SU-DHL-6 (cell line): ENCODE measurements around the gene AP2M1.

Experiments
- H2AFZ ChIP-seq: fragments of 200-600 bp; sonication (generic); 2 replicates; pipeline ENCODE4 v1.6.1; 2014; ENCODE audit warnings: low read depth, mild to moderate bottlenecking, moderate library complexity, mixed read lengths, antibody characterized with exemption, low read length; ENCODE audit not compliant: severe bottlenecking
- H3F3A ChIP-seq: fragments of 200-600 bp; shearing (Covaris generic); 2 replicates; pipeline ENCODE4 v1.6.0; 2016; ENCODE audit warnings: antibody characterized with exemption, mild to moderate bottlenecking; ENCODE audit not compliant: insufficient read depth
- H3K27ac ChIP-seq: fragments of 200-600 bp; sonication (generic); 2 replicates; pipeline ENCODE4 v1.5.1; 2016; ENCODE audit warnings: low read depth, mild to moderate bottlenecking, low read length, moderate library complexity, mixed read lengths
- H3K27me3 ChIP-seq: fragments of 200-600 bp; sonication (generic), shearing (Covaris generic); 2 replicates; pipeline ENCODE4 v1.6.0; 2014; ENCODE audit warnings: mild to moderate bottlenecking, low read length
- H3K36me3 ChIP-seq: fragments of 200-600 bp; sonication (generic); 2 replicates; pipeline ENCODE4 v1.6.1; 2014; ENCODE audit warnings: mild to moderate bottlenecking, low read length, mixed read lengths
- H3K4me2 ChIP-seq: fragments of 300-600, 200-600 bp; shearing (Covaris generic), sonication (generic); 2 replicates; pipeline ENCODE4 v1.6.0; 2014; ENCODE audit warnings: low read length, low read depth, mild to moderate bottlenecking; ENCODE audit not compliant: poor library complexity, severe bottlenecking
- H3K4me3 ChIP-seq: fragments of 200-600 bp; sonication (generic); 2 replicates; pipeline ENCODE4 v1.5.1; 2014; ENCODE audit warnings: antibody characterized with exemption, low read length, mild to moderate bottlenecking, mixed read lengths; ENCODE audit not compliant: insufficient read depth, poor library complexity, severe bottlenecking
- H3K79me2 ChIP-seq: fragments of 200-600 bp; sonication (generic); 2 replicates; pipeline ENCODE4 v1.6.1; 2014; ENCODE audit warnings: mild to moderate bottlenecking, low read length, moderate library complexity; ENCODE audit not compliant: insufficient read depth
- H3K9ac ChIP-seq: fragments of 200-600 bp; sonication (generic); 2 replicates; pipeline ENCODE4 v1.7.0; 2014; ENCODE audit warnings: mild to moderate bottlenecking, low read length
- H3K9me2 ChIP-seq: fragments of 200-600 bp; sonication (generic); replicated peaks from 2 replicates; pipeline ENCODE4 v1.6.1; 2014; ENCODE audit warnings: low read length; ENCODE audit not compliant: insufficient read depth
- H3K9me3 ChIP-seq: fragments of 200-600 bp; sonication (generic); 2 replicates; pipeline ENCODE4 v1.6.1; 2014; ENCODE audit warnings: low read length, mixed read lengths; ENCODE audit not compliant: insufficient read depth
- H4K20me1 ChIP-seq: fragments of 200-600 bp; sonication (generic); 2 replicates; pipeline ENCODE4 v1.6.1; 2014; ENCODE audit warnings: low read depth, mild to moderate bottlenecking, antibody characterized with exemption, low read length, moderate library complexity, mixed read lengths
- CTCF ChIP-seq: fragments of 200-600 bp; sonication (generic); IDR thresholded peaks from one replicate; pipeline ENCODE4 v1.5.1; 2017; ENCODE audit warnings: antibody characterized with exemption, mild to moderate bottlenecking, low read length, moderate library complexity; ENCODE audit not compliant: insufficient read depth, poor library complexity, severe bottlenecking
- EZH2phosphoT487 ChIP-seq: fragments of 200-600 bp; sonication (generic), shearing (Covaris generic); conservative IDR thresholded peaks from 2 replicates; pipeline ENCODE4 v1.6.1; 2018; ENCODE audit warnings: mild to moderate bottlenecking, antibody characterized with exemption, low read length, moderate library complexity, mixed read lengths

Gene AP2M1

GRCh38 chr3:184186902-184187207, 12.2 kb downstream of the AP2M1 start:
- Histone ChIP-seq H3K9me3 (no peaks in the 10 kb centered on the region), H3K4me3 (peak overlapping the region; percentile 76), H3K79me2 (peaks cover 29% of the 10 kb centered on the region), H3F3A (0 out of 2 replicates have a peak, but pooled peaks cover 3% of the 10 kb centered on the region), H3K27ac (no peak overlapping the region), H3K9ac (peak overlapping the region; percentile 73), H3K27me3 (no peaks in the 10 kb centered on the region), H3K4me2 (peak overlapping the region; percentile 68), H4K20me1 (no peaks in the 10 kb centered on the region), H3K36me3 (peaks cover 6% of the 10 kb centered on the region; the same call in 1 of the 2 replicates), H2AFZ (no peak overlapping the region), H3K9me2 (no peaks in the 10 kb centered on the region)
- no peak for TF ChIP-seq CTCF
- no peak for TF ChIP-seq EZH2phosphoT487

GRCh38 chr3:184188080-184188479, 13.4 kb downstream of the AP2M1 start:
- Histone ChIP-seq H3K9me3 (no peaks in the 10 kb centered on the region), H3K9ac (no peak overlapping the region), H2AFZ (no peak overlapping the region), H3K27ac (no peak overlapping the region), H3K4me3 (no peak overlapping the region), H3K36me3 (peaks cover 6% of the 10 kb centered on the region; the same call in 1 of the 2 replicates), H3K9me2 (no peaks in the 10 kb centered on the region), H3K27me3 (no peaks in the 10 kb centered on the region), H3K79me2 (peaks cover 29% of the 10 kb centered on the region), H3F3A (0 out of 2 replicates have a peak, but pooled peaks cover 3% of the 10 kb centered on the region), H3K4me2 (no peak overlapping the region), H4K20me1 (no peaks in the 10 kb centered on the region)
- no peak for TF ChIP-seq EZH2phosphoT487
- no peak for TF ChIP-seq CTCF

- H4K20me1 ChIP-seq = no peaks in the 10 kb centered on the region
- peaks cover 6% of the 10 kb centered on the region; the same call in 1 of the 2 replicates for H3K36me3 ChIP-seq
- H2AFZ ChIP-seq = no peak overlapping the region
Observed at GRCh38 chr3:184189421-184189820, 14.8 kb downstream of the AP2M1 start.

More at GRCh38 chr3:184189421-184189820, 14.8 kb downstream of the AP2M1 start:
- no peaks in the 10 kb centered on the region for H3K9me2 ChIP-seq
- 0 out of 2 replicates have a peak, but pooled peaks cover under 1% of the 10 kb centered on the region for H3F3A ChIP-seq
- peaks cover 29% of the 10 kb centered on the region for H3K79me2 ChIP-seq
- TF ChIP-seq CTCF (no peak), EZH2phosphoT487 (no peak)
- no peaks in the 10 kb centered on the region for H3K9me3 ChIP-seq
- no peaks in the 10 kb centered on the region for H3K27me3 ChIP-seq
- H3K9ac ChIP-seq = no peak overlapping the region
- H3K27ac ChIP-seq = no peak overlapping the region
- no peak overlapping the region for H3K4me2 ChIP-seq
- H3K4me3 ChIP-seq = no peak overlapping the region
